Endothelial cell (in vitro differentiated cells): Measurements from ENCODE around the gene HES7. TPM values are rescaled to one million over a fixed set of nuclear protein-coding genes. Genes with fewer than 3 reads are reported as not detected.

Experiments
- DNase-seq: peaks from one replicate; pipeline ENCODE4 v3.0.0; 2021; ENCODE audit warnings: low spot score
- H3K27ac Mint-ChIP-seq: one replicate; pipeline ENCODE4 v1.8.0; 2021; ENCODE audit warnings: mixed read lengths, inconsistent platforms; ENCODE audit not compliant: unreplicated experiment
- H3K27me3 Mint-ChIP-seq: one replicate; pipeline ENCODE4 v1.8.0; 2021; ENCODE audit warnings: mild to moderate bottlenecking, moderate library complexity, mixed read lengths, inconsistent platforms; ENCODE audit not compliant: unreplicated experiment
- H3K36me3 Mint-ChIP-seq: one replicate; pipeline ENCODE4 v1.8.0; 2021; ENCODE audit warnings: mild to moderate bottlenecking, low read depth, mixed read lengths, inconsistent platforms; ENCODE audit not compliant: unreplicated experiment
- H3K4me1 Mint-ChIP-seq: one replicate; pipeline ENCODE4 v1.8.0; 2021; ENCODE audit warnings: mild to moderate bottlenecking, mixed read lengths, inconsistent platforms; ENCODE audit not compliant: unreplicated experiment
- H3K4me3 Mint-ChIP-seq: one replicate; pipeline ENCODE4 v1.8.0; 2021; ENCODE audit warnings: mild to moderate bottlenecking, mixed read lengths, inconsistent platforms; ENCODE audit not compliant: unreplicated experiment
- H3K9me3 Mint-ChIP-seq: one replicate; pipeline ENCODE4 v1.8.0; 2021; ENCODE audit warnings: mixed read lengths, inconsistent platforms; ENCODE audit not compliant: unreplicated experiment
- microRNA-seq: library from miRNA; unstranded; fragments of <30 nt; microRNA quantifications from one replicate; pipeline ENCODE4, GENCODE V29; 2020; ENCODE audit not compliant: unreplicated experiment
- total RNA-seq: library from RNA; stranded (reverse); fragmentation: NEBNext Ultra II Directional; extraction: Animal tissue kit (Norgen Biotek cat#: 25700); gene quantifications from one replicate; pipeline ENCODE4 v1.2.1, GENCODE V29; 2021; ENCODE audit not compliant: unreplicated experiment
- TF ChIP-seq, protein P1 (sequence below): fragments of 200-600 bp; sonication (generic); IDR thresholded peaks from one replicate; pipeline ENCODE4 v1.5.0; 2021; ENCODE audit warnings: antibody characterized with exemption; ENCODE audit not compliant: unreplicated experiment

The HES7 gene
- total RNA-seq, 1 donor from 2014 or later, result 3.3 TPM

- peaks cover 4% of the 10 kb centered on the region for H3K36me3 Mint-ChIP-seq
- H3K9me3 Mint-ChIP-seq, result no peaks in the 10 kb centered on the region
- TF ChIP-seq, protein P1, sequence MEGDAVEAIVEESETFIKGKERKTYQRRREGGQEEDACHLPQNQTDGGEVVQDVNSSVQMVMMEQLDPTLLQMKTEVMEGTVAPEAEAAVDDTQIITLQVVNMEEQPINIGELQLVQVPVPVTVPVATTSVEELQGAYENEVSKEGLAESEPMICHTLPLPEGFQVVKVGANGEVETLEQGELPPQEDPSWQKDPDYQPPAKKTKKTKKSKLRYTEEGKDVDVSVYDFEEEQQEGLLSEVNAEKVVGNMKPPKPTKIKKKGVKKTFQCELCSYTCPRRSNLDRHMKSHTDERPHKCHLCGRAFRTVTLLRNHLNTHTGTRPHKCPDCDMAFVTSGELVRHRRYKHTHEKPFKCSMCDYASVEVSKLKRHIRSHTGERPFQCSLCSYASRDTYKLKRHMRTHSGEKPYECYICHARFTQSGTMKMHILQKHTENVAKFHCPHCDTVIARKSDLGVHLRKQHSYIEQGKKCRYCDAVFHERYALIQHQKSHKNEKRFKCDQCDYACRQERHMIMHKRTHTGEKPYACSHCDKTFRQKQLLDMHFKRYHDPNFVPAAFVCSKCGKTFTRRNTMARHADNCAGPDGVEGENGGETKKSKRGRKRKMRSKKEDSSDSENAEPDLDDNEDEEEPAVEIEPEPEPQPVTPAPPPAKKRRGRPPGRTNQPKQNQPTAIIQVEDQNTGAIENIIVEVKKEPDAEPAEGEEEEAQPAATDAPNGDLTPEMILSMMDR, result peak; percentile 76
- peak overlapping the region; percentile 82 for H3K4me3 Mint-ChIP-seq
- H3K27ac Mint-ChIP-seq, result peak overlapping the region; percentile 94
- peaks cover 41% of the 10 kb centered on the region for H3K27me3 Mint-ChIP-seq
- peaks cover 58% of the 10 kb centered on the region for H3K4me1 Mint-ChIP-seq
- peak; percentile 88 for DNase-seq
Measured at GRCh38 chr17:8073627-8074484, 50.0 kb downstream of the HES7 start.

- H3K27me3 Mint-ChIP-seq, result peaks cover 45% of the 10 kb centered on the region
- peak overlapping the region; percentile 92 for H3K27ac Mint-ChIP-seq
- H3K9me3 Mint-ChIP-seq, result no peaks in the 10 kb centered on the region
- DNase-seq, result peak; percentile 41
- peaks cover 64% of the 10 kb centered on the region for H3K4me1 Mint-ChIP-seq
- H3K36me3 Mint-ChIP-seq, result peaks cover 4% of the 10 kb centered on the region
- H3K4me3 Mint-ChIP-seq, result peak overlapping the region; percentile 88
- TF ChIP-seq, protein P1, result no peak
Measured at GRCh38 chr17:8072729-8073461, 51.0 kb downstream of the HES7 start.

GRCh38 chr17:8072341-8072728 lies 51.6 kb downstream of the HES7 start:
- Mint-ChIP-seq H3K27ac (peak overlapping the region; percentile 92), H3K9me3 (no peaks in the 10 kb centered on the region)
- DNase-seq, result no peak

GRCh38 chr17:8071496-8071895 lies 52.4 kb downstream of the HES7 start:
- DNase-seq, result no peak
- Mint-ChIP-seq H3K9me3 (no peaks in the 10 kb centered on the region), H3K27me3 (peaks cover 40% of the 10 kb centered on the region), H3K36me3 (peaks cover 4% of the 10 kb centered on the region), H3K4me1 (peaks cover 56% of the 10 kb centered on the region), H3K27ac (no peak overlapping the region), H3K4me3 (no peak overlapping the region)
- TF ChIP-seq, protein P1, result no peak

More at GRCh38 chr17:8072341-8072728, 51.6 kb downstream of the HES7 start:
- peak overlapping the region; percentile 88 for H3K4me3 Mint-ChIP-seq
- peaks cover 4% of the 10 kb centered on the region for H3K36me3 Mint-ChIP-seq
- TF ChIP-seq, protein P1, result no peak
- peaks cover 41% of the 10 kb centered on the region for H3K27me3 Mint-ChIP-seq
- H3K4me1 Mint-ChIP-seq, result peaks cover 59% of the 10 kb centered on the region

Small RNAs within 50 kb of the gene (microRNA-seq; reads per million reads assigned to microRNA genes)
- gene MIR4314 (not detected), gene MIR6883 (not detected)

Other genes starting within 250 kb of the HES7 start
- 133 TPM for gene CHD3, start 235.3 kb downstream of the HES7 start, total RNA-seq
- gene RNF227, start 207.8 kb downstream of the HES7 start, total RNA-seq, result 0.77 TPM
- gene KCNAB3, start 194.2 kb downstream of the HES7 start, total RNA-seq, result 1.6 TPM
- gene TRAPPC1, start 192.2 kb downstream of the HES7 start, total RNA-seq, result 171 TPM
- gene CNTROB, start 191.9 kb downstream of the HES7 start, total RNA-seq, result 32.6 TPM
- gene GUCY2D, start 121.5 kb downstream of the HES7 start, total RNA-seq, result not detected
- 0.13 TPM for gene ALOX15B, start 85.0 kb downstream of the HES7 start, total RNA-seq
- 1.7 TPM for gene ALOX12B, start 36.4 kb downstream of the HES7 start, total RNA-seq
- not detected for gene ALOXE3, start 5.6 kb downstream of the HES7 start, total RNA-seq
- gene PER1, start 28.3 kb upstream of the HES7 start, total RNA-seq, result 30.0 TPM
- 19.8 TPM for gene VAMP2, start 38.8 kb upstream of the HES7 start, total RNA-seq
- gene TMEM107, start 52.3 kb upstream of the HES7 start, total RNA-seq, result 14.6 TPM
- gene BORCS6, start 66.1 kb upstream of the HES7 start, total RNA-seq, result 9.7 TPM
- 21.4 TPM for gene AURKB, start 86.5 kb upstream of the HES7 start, total RNA-seq
- gene CTC1, start 124.0 kb upstream of the HES7 start, total RNA-seq, result 41.3 TPM
- 67.0 TPM for gene PFAS, start 125.2 kb upstream of the HES7 start, total RNA-seq
- gene RANGRF, start 164.6 kb upstream of the HES7 start, total RNA-seq, result 22.0 TPM
- gene SLC25A35, start 171.3 kb upstream of the HES7 start, total RNA-seq, result 6.9 TPM
- gene ARHGEF15, start 186.1 kb upstream of the HES7 start, total RNA-seq, result 113 TPM
- gene ODF4, start 215.7 kb upstream of the HES7 start, total RNA-seq, result not detected